NCI-H345 (cell line): Measurements from ENCODE around the gene SAPCD2.

Experiments
- DNase-seq: peaks from one replicate; lab custom pipeline; 2025; lab: John Stamatoyannopoulos, UW

Gene SAPCD2

GRCh38 chr9:137017071-137017470 is 53.3 kb downstream of the SAPCD2 start:
- DNase-seq, result no peak

GRCh38 chr9:137016436-137016835 is 53.9 kb downstream of the SAPCD2 start:
- no peak for DNase-seq

GRCh38 chr9:137015976-137016375 is 54.4 kb downstream of the SAPCD2 start:
- DNase-seq, result no peak

GRCh38 chr9:137015540-137015930 is 54.8 kb downstream of the SAPCD2 start:
- no peak for DNase-seq

- DNase-seq, result no peak
Observed at GRCh38 chr9:137014776-137015539, 55.4 kb downstream of the SAPCD2 start.

GRCh38 chr9:137014166-137014565 is 56.2 kb downstream of the SAPCD2 start:
- no peak for DNase-seq

- DNase-seq, result no peak
Observed at GRCh38 chr9:137013571-137013940, 56.8 kb downstream of the SAPCD2 start.

- no peak for DNase-seq
Observed at GRCh38 chr9:137012694-137013570, 57.4 kb downstream of the SAPCD2 start.
